BE2C (cell line): ENCODE measurements around the gene P4HA1.
"Not testable (repeated sequence)": the region's sequence is repeated elsewhere in the genome, so short reads cannot be mapped to it uniquely, and the experiment has no call there.

Experiments used
- DNase-seq: peaks from one replicate; pipeline ENCODE4 v3.0.0-alpha.2; 2020
- H3K27me3 ChIP-seq: fragments of 250-450 bp; sonication (Bioruptor Pico); 2 replicates; pipeline ENCODE4 v1.5.1; 2020; ENCODE audit warnings: mild to moderate bottlenecking
- H3K36me3 ChIP-seq: fragments of 250-450 bp; sonication (Bioruptor Pico); 2 replicates; pipeline ENCODE4 v1.5.1; 2020; ENCODE audit warnings: mild to moderate bottlenecking
- H3K4me1 ChIP-seq: fragments of 250-450 bp; sonication (Bioruptor Pico); 2 replicates; pipeline ENCODE4 v1.5.1; 2020
- H3K4me3 ChIP-seq: 2 replicates; pipeline ENCODE4 v1.5.1; 2011; ENCODE audit warnings: low read depth, low read length
- H3K9me3 ChIP-seq: fragments of 250-450 bp; sonication (Bioruptor Pico); 2 replicates; pipeline ENCODE4 v1.5.1; 2020
- TF ChIP-seq, protein P1 (sequence below): IDR thresholded peaks from 2 replicates; pipeline ENCODE4 v1.5.1; 2012; ENCODE audit warnings: mild to moderate bottlenecking, low read depth, low read length

The P4HA1 gene

GRCh38 chr10:73042130-73042529 is 54.5 kb downstream of the P4HA1 start:
- Histone ChIP-seq H3K4me1 (no peaks in the 10 kb centered on the region), H3K9me3 (no peaks in the 10 kb centered on the region), H3K4me3 (no peak overlapping the region), H3K27me3 (no peaks in the 10 kb centered on the region), H3K36me3 (peaks cover 14% of the 10 kb centered on the region)
- no peak for DNase-seq
- TF ChIP-seq, protein P1, sequence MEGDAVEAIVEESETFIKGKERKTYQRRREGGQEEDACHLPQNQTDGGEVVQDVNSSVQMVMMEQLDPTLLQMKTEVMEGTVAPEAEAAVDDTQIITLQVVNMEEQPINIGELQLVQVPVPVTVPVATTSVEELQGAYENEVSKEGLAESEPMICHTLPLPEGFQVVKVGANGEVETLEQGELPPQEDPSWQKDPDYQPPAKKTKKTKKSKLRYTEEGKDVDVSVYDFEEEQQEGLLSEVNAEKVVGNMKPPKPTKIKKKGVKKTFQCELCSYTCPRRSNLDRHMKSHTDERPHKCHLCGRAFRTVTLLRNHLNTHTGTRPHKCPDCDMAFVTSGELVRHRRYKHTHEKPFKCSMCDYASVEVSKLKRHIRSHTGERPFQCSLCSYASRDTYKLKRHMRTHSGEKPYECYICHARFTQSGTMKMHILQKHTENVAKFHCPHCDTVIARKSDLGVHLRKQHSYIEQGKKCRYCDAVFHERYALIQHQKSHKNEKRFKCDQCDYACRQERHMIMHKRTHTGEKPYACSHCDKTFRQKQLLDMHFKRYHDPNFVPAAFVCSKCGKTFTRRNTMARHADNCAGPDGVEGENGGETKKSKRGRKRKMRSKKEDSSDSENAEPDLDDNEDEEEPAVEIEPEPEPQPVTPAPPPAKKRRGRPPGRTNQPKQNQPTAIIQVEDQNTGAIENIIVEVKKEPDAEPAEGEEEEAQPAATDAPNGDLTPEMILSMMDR, result no peak

- no peaks in the 10 kb centered on the region for H3K9me3 ChIP-seq
- no peak overlapping the region for H3K4me3 ChIP-seq
- TF ChIP-seq, protein P1, result no peak
- H3K27me3 ChIP-seq, result no peaks in the 10 kb centered on the region
- DNase-seq, result no peak
- H3K4me1 ChIP-seq, result no peaks in the 10 kb centered on the region
- H3K36me3 ChIP-seq, result peaks cover 7% of the 10 kb centered on the region
Observed at GRCh38 chr10:73039635-73040034, 57.0 kb downstream of the P4HA1 start.

DNA sequence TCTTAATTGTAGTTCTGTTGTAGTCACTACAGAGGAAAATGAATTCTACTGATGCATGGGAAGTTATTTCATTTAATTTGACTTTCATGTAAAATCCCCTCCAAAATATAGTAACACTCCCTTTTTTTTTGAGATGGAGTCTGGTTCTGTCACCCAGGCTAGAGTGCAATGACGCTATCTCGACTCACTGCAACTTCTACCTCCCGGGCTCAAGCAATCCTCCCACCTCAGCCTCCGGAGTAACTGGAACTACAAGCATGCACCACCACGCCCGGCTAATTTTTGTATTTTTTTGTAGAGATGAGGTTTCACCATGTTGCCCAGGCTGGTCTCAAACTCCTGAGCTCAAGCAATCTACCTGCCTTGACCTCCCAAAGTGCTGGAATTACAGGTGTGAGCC is 60.4 kb downstream of the P4HA1 start:
- H3K36me3 ChIP-seq, H3K4me3 ChIP-seq, H3K4me1 ChIP-seq, H3K27me3 ChIP-seq, DNase-seq, H3K9me3 ChIP-seq: not testable (repeated sequence)

DNA sequence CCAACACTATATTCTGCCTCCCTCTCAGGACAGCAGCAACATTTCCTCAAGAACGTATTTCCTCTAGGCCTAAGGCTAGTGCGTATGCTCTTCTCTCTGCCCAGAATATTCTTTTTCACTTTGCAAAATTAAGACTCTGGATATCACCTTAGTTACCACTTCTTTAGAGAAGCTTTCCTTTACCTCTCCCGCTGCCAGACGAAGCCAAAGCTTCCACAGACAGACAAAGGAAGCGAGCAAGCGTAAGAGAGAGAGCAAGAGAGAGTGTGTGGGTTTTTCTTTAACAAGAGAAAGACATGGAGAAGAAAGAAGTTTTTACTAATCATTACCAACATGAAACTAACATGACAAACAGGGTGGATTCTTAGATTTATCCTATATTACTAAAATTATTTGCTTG is 64.1 kb downstream of the P4HA1 start:
- Histone ChIP-seq H3K4me1 (no peaks in the 10 kb centered on the region), H3K36me3 (peaks cover 13% of the 10 kb centered on the region), H3K4me3 (no peak overlapping the region), H3K27me3 (no peaks in the 10 kb centered on the region), H3K9me3 (no peaks in the 10 kb centered on the region)
- DNase-seq, result no peak
- TF ChIP-seq, protein P1, result no peak

GRCh38 chr10:73026623-73027022 is 70.0 kb downstream of the P4HA1 start:
- H3K4me3 ChIP-seq, H3K27me3 ChIP-seq, DNase-seq, H3K4me1 ChIP-seq, H3K9me3 ChIP-seq: not testable (repeated sequence)
- peaks cover 11% of the 10 kb centered on the region for H3K36me3 ChIP-seq

GRCh38 chr10:73023455-73024070 is 73.1 kb downstream of the P4HA1 start:
- H3K27me3 ChIP-seq, DNase-seq, H3K9me3 ChIP-seq, H3K4me3 ChIP-seq, H3K36me3 ChIP-seq, H3K4me1 ChIP-seq: not testable (repeated sequence)

- not testable (repeated sequence) for H3K9me3 ChIP-seq, H3K4me1 ChIP-seq, H3K4me3 ChIP-seq, DNase-seq, H3K36me3 ChIP-seq, H3K27me3 ChIP-seq
Observed at GRCh38 chr10:73022961-73023360, 73.7 kb downstream of the P4HA1 start.

- not testable (repeated sequence) for DNase-seq, H3K27me3 ChIP-seq
Observed at GRCh38 chr10:73021538-73022164, 75.0 kb downstream of the P4HA1 start.

DNA sequence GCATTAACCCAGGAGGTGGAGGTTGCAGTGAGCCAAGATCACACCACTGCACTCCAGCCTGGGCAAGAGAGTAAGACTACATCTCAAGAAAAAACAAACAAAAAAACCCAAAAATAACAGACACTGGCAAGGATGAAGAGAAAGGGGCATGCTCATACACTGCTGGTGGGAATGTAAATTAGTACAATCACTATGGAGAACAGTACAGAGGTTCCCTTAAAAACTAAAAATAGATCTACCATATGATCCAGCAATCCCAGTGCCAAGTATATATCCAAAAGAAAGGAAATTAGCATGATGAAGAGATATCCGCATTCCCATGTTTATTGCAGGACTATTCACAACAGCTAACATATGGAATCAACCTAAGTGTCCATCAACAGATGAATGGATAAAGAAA is 75.6 kb downstream of the P4HA1 start:
- TF ChIP-seq, protein P1, result no peak
- Histone ChIP-seq H3K27me3 (no peaks in the 10 kb centered on the region), H3K4me3 (no peak overlapping the region), H3K4me1 (no peaks in the 10 kb centered on the region), H3K9me3 (no peaks in the 10 kb centered on the region), H3K36me3 (peaks cover 10% of the 10 kb centered on the region)
- no peak for DNase-seq

More at GRCh38 chr10:73021538-73022164, 75.0 kb downstream of the P4HA1 start:
- not testable (repeated sequence) for H3K9me3 ChIP-seq, H3K36me3 ChIP-seq, H3K4me3 ChIP-seq, H3K4me1 ChIP-seq
